ACHN (cell line): ENCODE data around the gene LAMTOR2.

Experiments
- DNase-seq: peaks from one replicate; pipeline ENCODE4 v3.0.0-alpha.2; 2015
- in situ Hi-C: cut with HindIII; loops from 2 replicates; pipeline ENCODE4 v1.10.0; 2017; ENCODE audit warnings: low sequenced_read_pairs, low pct_ligation_motif_present, low pct_unique_long_range_greater_than_20kb

LAMTOR2 gene

DNA sequence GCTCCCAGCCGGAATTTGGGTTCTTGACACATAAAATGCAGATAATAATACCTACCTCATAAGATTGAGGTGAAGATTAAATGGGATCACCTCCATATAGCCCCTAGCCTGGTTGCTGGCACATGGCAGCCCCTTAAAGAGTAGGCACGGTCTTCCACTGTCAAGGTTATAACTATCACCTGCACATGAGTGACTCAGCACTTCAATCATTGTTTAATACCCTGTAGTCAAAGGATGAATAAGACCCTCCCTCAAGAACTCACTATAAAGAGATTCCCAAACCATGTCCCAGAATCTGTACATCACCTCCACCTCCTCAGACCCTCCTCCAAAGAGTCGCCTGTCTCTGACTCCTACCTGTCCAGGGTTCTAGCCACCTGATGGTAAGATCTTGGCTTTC lies 53.5 kb downstream of the LAMTOR2 start:
- in situ Hi-C loops: no loop called here
- DNase-seq: no peak
